ENCODE results near the gene STK38.
"Not testable (repeated sequence)": the region's sequence is repeated elsewhere in the genome, so short reads cannot be mapped to it uniquely, and the experiment has no call there.

Gene STK38

DNA sequence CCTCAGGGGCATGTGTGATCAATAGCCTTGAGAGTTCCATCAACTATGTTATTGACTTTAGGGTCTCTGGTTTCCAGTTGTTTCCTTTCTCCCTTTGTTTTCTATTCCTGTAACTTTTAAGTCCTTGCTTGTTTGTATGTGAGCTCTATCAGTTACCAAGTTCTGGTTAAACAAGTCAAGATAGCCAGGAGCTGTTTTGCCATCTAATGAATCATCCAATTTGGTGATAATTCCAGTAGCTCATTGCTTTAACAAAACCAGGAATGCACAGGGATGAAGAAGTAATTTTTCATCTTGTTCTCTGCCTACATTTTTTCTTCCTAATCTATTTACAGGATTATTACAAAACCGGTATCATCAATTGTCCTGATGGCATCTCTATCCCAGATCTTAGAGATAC lies 68.0 kb downstream of the STK38 start:
- no peak for DNase-seq

DNA sequence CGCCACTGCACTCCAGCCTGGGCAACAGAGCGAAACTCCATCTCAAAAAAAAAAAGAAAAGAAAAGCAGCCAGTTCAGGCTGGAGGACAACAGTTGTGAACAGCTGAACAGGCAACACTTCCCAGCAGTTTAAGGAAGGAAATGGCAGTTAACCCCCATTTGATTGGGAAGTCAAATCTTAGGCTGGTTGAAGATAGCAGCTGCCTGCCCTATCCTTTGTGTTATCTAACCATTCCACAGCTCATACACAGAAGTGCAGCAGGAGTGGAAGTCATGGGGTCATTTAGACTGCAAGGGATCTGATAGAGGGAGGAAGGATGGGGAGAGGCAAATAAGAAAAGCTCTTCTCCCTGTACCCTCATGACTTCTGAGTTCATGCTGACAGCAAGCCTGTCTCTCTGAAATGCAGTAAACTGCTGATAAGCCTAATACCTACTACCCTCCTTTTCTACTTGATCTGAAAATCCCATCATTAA lies 69.2 kb downstream of the STK38 start:
- no peak for DNase-seq

DNA sequence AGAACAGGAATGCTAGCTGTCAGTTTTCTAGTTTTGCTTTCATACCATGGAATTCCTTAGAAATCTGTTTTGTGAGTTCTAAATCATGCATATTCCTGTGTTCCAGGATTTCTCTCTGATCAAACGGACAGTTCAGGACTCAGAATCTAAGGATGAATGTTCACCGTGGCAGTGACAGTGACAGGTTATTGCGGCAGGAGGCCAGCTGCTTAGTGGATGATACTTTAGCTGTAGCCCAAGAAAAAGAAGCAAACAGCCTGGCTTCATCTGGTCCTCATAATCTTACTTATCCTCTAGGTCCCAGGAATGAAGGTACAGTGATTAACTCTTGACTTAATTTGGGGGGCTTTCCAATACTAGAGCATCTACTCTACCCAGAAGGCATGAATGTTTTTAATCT lies 77.3 kb downstream of the STK38 start:
- no peak for DNase-seq

DNA sequence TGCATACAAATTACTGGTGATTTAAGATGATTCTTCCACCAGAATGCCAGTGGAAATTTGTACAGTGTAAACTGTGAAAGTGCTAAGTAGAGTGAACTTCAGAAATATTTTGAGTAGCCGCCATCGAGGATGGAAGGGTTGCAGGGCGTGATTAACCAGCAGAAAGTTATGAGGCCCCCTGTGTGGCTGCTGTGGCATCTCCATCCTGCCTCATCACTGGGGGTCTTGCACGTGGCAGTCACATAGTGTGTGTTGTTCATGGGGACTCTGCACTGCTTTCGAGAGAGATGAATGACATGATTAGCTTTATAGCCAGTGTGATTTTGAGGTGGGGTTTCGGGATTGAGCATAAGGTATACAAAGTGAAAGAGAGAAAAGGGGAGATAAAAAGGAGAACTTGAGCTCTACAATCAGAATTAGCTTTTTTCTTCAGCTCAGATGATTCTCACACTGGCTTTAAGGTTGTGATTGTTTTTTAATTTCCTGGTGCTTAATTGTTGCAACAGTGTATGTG lies 78.1 kb downstream of the STK38 start:
- no peak for DNase-seq

DNA sequence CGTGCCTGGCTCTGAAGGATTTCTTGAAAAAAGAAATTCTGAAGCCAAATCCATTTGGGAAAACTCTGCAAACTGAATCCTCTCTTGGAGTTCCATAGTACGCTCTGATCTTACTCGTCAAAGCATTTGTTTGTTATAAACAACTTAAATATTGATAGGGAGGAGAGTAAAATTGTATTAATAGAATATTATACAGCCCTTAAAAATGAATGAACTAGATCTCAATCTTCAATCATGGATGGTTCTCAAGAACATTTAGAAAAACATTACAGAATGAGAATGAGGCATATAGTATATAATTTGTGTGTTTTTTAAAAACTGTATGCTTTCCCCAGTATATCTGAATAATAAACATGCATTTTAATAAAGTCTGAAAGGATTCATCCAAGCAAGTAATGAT lies 79.7 kb downstream of the STK38 start:
- no peak for DNase-seq

DNA sequence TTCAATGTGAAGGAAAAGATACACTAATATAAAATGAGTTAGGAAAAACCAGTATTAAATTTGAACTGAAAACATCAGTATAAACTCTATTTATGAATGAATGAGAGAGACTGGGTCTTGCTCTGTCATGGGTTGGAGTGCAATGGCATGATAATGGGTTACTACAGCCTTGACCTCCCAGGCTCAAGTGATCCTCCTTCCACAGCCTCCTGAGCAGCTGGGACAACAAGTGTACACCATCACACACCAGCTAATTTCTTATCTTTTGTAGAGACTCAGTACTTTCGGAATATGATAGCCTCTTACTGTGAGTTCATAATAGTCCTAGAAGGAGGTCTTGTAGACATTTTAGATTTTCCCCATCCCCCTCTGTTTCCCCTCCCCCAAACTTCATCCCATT lies 83.0 kb downstream of the STK38 start:
- DNase-seq = no peak

DNA sequence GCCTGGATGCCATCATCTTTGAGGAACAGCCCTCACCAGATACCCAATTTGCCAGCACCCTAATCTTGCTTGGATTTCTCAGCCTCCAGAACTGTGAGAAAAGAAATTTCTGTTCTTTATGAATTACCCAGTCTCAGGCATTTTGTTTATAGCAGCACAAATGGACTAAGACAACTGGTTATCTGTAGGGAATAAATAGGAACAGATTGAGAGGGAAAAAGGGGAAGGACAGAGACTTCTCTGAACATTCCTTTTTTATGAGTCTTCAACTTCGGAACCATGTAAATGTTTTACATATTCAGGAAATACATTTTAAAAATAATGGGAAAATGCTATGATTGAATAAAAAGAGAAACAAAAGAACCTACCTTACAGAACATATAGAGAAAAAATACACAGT lies 83.6 kb downstream of the STK38 start:
- DNase-seq = no peak

DNA sequence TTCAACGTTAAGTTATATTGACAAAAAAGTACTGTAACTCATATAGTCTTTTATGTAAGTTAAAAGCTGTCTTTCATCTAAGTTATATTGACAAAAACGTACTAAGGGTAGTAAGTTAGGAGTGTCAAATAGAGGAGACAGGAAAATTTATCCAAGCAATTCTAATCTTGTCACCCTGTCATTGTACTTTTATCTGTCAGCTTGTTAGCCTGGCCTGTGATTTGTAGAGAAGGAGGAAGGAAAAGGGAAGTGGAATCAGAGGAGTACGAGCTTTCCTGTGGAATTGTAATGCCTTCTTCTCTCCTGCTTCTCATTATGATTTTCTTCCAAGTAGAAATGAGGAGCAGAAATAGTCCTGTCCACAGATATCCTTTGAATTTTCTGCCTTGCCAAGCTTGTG lies 85.6 kb downstream of the STK38 start:
- no peak for DNase-seq

DNA sequence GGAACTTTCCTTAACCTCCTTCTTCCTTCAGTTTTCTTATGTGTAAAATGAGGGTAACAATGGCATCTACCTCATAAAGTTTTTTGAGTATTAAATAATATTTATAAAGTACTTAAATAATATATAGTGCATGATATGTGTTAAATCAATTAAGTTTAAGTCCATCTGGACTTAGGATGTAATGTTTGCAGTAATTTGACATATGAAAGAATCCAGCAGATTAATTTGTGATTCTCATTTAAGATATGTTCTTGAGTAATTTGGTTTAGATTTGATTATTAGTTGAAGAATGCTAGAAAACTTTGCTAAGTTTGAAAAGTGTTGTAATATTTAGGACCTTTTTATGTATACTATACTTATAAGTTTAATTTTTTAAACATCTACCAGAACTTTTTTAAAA lies 86.4 kb downstream of the STK38 start:
- DNase-seq = no peak

DNA sequence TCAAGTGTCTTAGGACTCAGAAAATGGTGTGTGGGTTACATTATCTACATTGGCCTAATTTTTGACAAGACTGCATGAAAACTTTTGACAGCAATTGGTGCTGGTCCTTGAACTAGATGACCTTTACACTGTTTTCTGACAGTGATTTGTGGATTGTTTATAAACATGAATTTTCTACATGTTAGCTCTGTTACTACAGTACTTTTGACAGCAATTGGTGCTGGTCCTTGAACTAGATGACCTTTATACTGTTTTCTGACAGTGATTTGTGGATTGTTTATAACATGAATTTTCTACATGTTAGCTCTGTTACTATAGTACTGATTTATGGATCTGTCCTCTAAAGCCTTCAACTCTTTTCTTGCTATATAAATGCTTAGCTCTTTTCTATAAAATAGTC lies 87.8 kb downstream of the STK38 start:
- no peak for DNase-seq

DNA sequence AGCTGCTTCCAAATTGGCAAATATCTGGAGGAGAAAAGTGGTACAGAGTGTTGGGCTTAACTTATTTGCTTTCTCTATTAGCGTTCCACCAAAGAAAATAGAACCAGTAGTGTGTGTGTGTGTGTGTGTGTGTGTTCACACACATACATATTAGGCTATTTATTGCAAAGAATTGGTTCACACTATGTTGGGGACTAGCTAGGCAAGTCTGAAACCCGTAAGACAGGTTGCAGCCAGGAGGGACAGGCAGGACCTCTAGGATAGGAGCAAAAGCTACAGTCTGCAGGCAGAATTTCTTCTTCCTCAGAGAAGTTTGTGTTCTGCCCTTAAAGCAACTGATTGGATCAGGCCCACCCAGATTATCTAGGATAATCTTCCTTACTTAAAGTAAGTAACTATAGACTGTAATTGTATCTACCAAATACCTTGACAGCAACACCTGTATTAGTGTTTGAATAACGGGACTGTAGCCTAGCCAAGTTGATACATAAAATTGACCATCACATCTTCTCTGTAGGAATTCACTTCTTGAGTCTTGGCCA lies 91.7 kb downstream of the STK38 start:
- DNase-seq = peak; percentile 9

DNA sequence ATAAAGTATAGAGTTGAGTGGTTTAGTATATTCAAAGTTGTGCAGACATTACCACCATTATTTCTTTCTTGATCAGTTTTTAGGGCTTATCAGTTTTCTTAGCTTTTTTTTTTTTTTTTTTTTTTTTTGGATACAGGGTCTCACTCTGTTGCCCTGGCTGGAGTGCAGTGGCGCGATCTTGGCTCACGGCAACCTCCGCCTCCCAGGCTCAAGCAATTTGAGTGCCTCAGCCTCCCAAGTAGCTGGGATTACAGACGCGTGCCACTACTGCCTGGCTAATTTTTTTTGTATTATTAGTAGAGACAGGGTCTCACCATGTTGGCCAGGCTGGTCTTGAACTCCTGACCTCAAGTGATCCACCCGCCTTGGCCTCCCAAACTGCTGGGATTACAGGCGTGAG lies 94.4 kb downstream of the STK38 start:
- DNase-seq = not testable (repeated sequence)

DNA sequence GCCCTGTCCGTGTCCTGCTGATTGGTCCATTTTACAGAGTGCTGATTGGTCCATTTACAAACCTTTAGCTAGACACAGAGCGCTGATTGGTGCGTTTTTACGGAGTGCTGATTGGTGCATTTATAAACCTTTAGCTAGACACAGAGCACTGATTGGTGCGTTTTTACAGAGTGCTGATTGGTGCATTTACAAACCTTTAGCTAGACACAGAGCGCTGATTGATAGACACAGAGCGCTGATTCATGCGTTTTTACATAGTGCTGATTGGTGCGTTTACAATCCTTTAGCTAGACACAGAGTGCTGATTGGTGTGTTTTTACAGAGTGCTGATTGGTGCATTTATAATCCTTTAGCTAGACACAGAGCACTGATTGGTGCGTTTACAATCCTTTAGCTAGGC lies 98.1 kb downstream of the STK38 start:
- not testable (repeated sequence) for DNase-seq

DNA sequence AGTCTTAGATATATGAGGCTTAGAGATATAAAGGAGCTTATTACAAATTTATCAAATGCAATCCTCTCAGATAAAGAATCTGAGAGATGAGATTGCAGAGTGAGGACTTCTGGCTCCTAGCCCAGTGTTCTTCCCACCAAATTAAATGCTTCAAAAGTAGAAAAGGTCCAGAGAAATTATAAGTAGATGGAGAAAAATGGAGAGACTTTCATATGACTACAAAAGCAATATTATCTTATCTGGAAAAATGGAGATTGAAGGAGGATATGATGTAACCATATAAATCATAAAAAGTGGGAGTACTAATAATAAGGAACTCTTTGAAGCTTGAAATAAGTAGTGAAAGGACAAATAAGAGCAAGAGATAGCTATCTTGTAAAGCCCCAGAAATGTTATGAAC lies 101.7 kb downstream of the STK38 start:
- DNase-seq = no peak

DNA sequence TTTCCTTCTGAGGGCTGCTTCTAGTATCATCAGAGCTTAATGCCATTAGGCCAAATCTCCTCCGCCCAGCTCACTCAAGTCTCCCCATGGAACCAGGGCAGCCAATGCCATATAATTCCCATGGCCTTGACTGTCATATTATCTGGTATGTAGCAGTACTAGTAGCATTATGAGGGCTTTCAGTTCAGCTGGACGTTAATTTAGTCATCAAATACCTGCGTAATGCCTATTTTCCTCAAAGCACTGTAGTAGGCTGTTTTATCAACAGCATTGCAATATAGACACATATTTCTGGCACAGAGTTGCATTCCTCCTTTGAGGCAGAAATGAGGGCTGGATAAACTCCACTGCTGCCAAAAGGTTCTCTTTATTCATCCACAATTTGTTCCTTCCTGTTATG lies 102.8 kb downstream of the STK38 start:
- no peak for DNase-seq
